Right ventricle myocardium inferior (tissue), 1 donor: Measurements from ENCODE around the gene HPCAL4. TPM values are rescaled to one million over a fixed set of nuclear protein-coding genes. Genes with fewer than 3 reads are reported as not detected.

ENCODE experiments used
- ATAC-seq: fragments of 200-7000 bp; cut with Tn5 transposase; one replicate; pipeline ENCODE4 v1.9.1; 2020; ENCODE audit warnings: mild to moderate bottlenecking, moderate library complexity
- DNase-seq: peaks from one replicate; pipeline ENCODE4 v3.0.0; 2021; ENCODE audit errors: missing footprints
- intact Hi-C: fragments of 100-400 bp; cut with DNase I; formaldehyde crosslinking; loops from one replicate; pipeline ENCODE4 v1.11.0; 2022
- total RNA-seq: library from RNA; stranded (reverse); fragmentation: NEBNext Ultra II Directional; extraction: Animal tissue kit (Norgen Biotek cat#: 25700); gene quantifications from one replicate; pipeline ENCODE4 v1.2.1, GENCODE V29; 2021
- donor health status: DM: no; HTN: yes; CAD: no; lungs with severe emphysema.

The HPCAL4 gene
- total RNA-seq, 1 donor from 2014 or later: 2.5 TPM

- intact Hi-C loops: no loop called here
- peak; percentile 16 for ATAC-seq
- no peak for DNase-seq
These were observed 20.1 kb upstream of the HPCAL4 start for GRCh38 chr1:39711104-39711965.

GRCh38 chr1:39707506-39707905 lies 16.3 kb upstream of the HPCAL4 start:
- ATAC-seq (no peak), DNase-seq (no peak)
- intact Hi-C loops: no loop called here

- ATAC-seq (no peak), DNase-seq (no peak)
- intact Hi-C loops: no loop called here
These were observed 13.5 kb upstream of the HPCAL4 start for GRCh38 chr1:39704757-39705156.

GRCh38 chr1:39701049-39701439 lies 9.8 kb upstream of the HPCAL4 start:
- peak; percentile 67 for ATAC-seq
- no peak for DNase-seq
- intact Hi-C loops: no loop called here

GRCh38 chr1:39700348-39700747 lies 9.1 kb upstream of the HPCAL4 start:
- ATAC-seq: no peak
- no peak for DNase-seq
- intact Hi-C loops: no loop called here

- ATAC-seq: no peak
- intact Hi-C loops: no loop called here
- no peak for DNase-seq
These were observed 8.2 kb upstream of the HPCAL4 start for GRCh38 chr1:39699419-39699818.

- intact Hi-C loops: no loop called here
- DNase-seq: no peak
- no peak for ATAC-seq
These were observed 7.3 kb upstream of the HPCAL4 start for GRCh38 chr1:39698568-39698967.

GRCh38 chr1:39696448-39696847 lies 5.2 kb upstream of the HPCAL4 start:
- ATAC-seq (no peak), DNase-seq (no peak)
- intact Hi-C loops: no loop called here

- intact Hi-C loops: no loop called here
- DNase-seq (no peak), ATAC-seq (no peak)
These were observed 3.8 kb upstream of the HPCAL4 start for GRCh38 chr1:39695016-39695415.

GRCh38 chr1:39694026-39694425 lies 2.8 kb upstream of the HPCAL4 start:
- DNase-seq (no peak), ATAC-seq (no peak)
- intact Hi-C loops: no loop called here

GRCh38 chr1:39692152-39693074 lies 1.2 kb upstream of the HPCAL4 start:
- DNase-seq: no peak
- intact Hi-C loops: no loop called here
- no peak for ATAC-seq

GRCh38 chr1:39690794-39691382 lies 345 bp downstream of the HPCAL4 start:
- no peak for ATAC-seq
- intact Hi-C loops: no loop called here
- DNase-seq: no peak

GRCh38 chr1:39690225-39690624 lies 1.0 kb downstream of the HPCAL4 start:
- DNase-seq (no peak), ATAC-seq (no peak)
- intact Hi-C loops: no loop called here

- DNase-seq: no peak
- intact Hi-C loops: no loop called here
- ATAC-seq: no peak
These were observed 1.6 kb downstream of the HPCAL4 start for GRCh38 chr1:39689635-39690034.

- ATAC-seq (no peak), DNase-seq (no peak)
- intact Hi-C loops: no loop called here
These were observed 2.0 kb downstream of the HPCAL4 start for GRCh38 chr1:39689214-39689613.

GRCh38 chr1:39688706-39689105 lies 2.5 kb downstream of the HPCAL4 start:
- ATAC-seq (no peak), DNase-seq (no peak)
- intact Hi-C loops: no loop called here

- intact Hi-C loops: no loop called here
- DNase-seq: no peak
- no peak for ATAC-seq
These were observed 4.0 kb downstream of the HPCAL4 start for GRCh38 chr1:39687243-39687642.

GRCh38 chr1:39685071-39685470 lies 6.2 kb downstream of the HPCAL4 start:
- intact Hi-C loops: no loop called here
- ATAC-seq (no peak), DNase-seq (no peak)

- no peak for DNase-seq
- intact Hi-C loops: no loop called here
- ATAC-seq: no peak
These were observed 6.9 kb downstream of the HPCAL4 start for GRCh38 chr1:39684313-39684664.
